Smooth muscle cell (in vitro differentiated cells): ENCODE measurements around the gene ARHGAP26. TPM values are rescaled to one million over a fixed set of nuclear protein-coding genes. Genes with fewer than 3 reads are reported as not detected.
A peak's percentile ranks its signal among the peaks of the same experiment; 100 is the strongest.

Experiments
- DNase-seq: peaks from one replicate; lab custom pipeline; 2025; ENCODE audit not compliant: unreplicated experiment; lab: John Stamatoyannopoulos, UW
- H2AFZ ChIP-seq: fragments of 200-600 bp; sonication (generic); 2 replicates; pipeline ENCODE4 v1.6.0; 2016; ENCODE audit warnings: antibody characterized with exemption, low read depth, mild to moderate bottlenecking
- H3F3A ChIP-seq: fragments of 200-600 bp; sonication (generic); 2 replicates; pipeline ENCODE4 v1.6.0; 2017; ENCODE audit warnings: antibody characterized with exemption, low read depth
- H3K27ac ChIP-seq: fragments of 200-600 bp; sonication (generic); 2 replicates; pipeline ENCODE4 v1.5.1; 2016; ENCODE audit warnings: low read depth, mild to moderate bottlenecking
- H3K27me3 ChIP-seq: fragments of 200-600 bp; sonication (generic); 2 replicates; pipeline ENCODE4 v1.6.1; 2016; ENCODE audit warnings: low read depth, mild to moderate bottlenecking
- H3K36me3 ChIP-seq: fragments of 200-600 bp; sonication (generic); 2 replicates; pipeline ENCODE4 v1.5.1; 2016; ENCODE audit warnings: low read depth
- H3K4me1 ChIP-seq: fragments of 200-600 bp; sonication (generic); 2 replicates; pipeline ENCODE4 v1.5.1; 2016; ENCODE audit warnings: low read depth
- H3K4me2 ChIP-seq: fragments of 200-600 bp; sonication (generic); 2 replicates; pipeline ENCODE4 v1.6.0; 2016; ENCODE audit warnings: mild to moderate bottlenecking
- H3K4me3 ChIP-seq: fragments of 200-600 bp; sonication (generic); 2 replicates; pipeline ENCODE4 v1.5.1; 2016; ENCODE audit warnings: mild to moderate bottlenecking
- H3K79me2 ChIP-seq: fragments of 200-600 bp; sonication (generic); 2 replicates; pipeline ENCODE4 v1.6.0; 2016; ENCODE audit warnings: low read depth, mild to moderate bottlenecking
- H3K9ac ChIP-seq: fragments of 200-600 bp; sonication (generic); 2 replicates; pipeline ENCODE4 v1.6.0; 2016; ENCODE audit warnings: low read depth
- H3K9me3 ChIP-seq: fragments of 200-600 bp; sonication (generic); replicated peaks from 2 replicates; pipeline ENCODE4 v1.5.1; 2016; ENCODE audit warnings: low read depth
- H4K20me1 ChIP-seq: fragments of 200-600 bp; sonication (generic); 2 replicates; pipeline ENCODE4 v1.6.0; 2016; ENCODE audit warnings: low read depth
- WGBS: methylation state at CpG from one replicate; pipeline ENCODE4 v1.1.7; 2016; ENCODE audit warnings: low lambda C conversion rate; 5-methylcytosine and 5-hydroxymethylcytosine counted together
- polyA plus RNA-seq: library from polyadenylated mRNA; unstranded; fragments of >200 nt; fragmentation: Nextera tagmentation; extraction: Ambion mirVana; gene quantifications from 2 replicates; pipeline ENCODE4 v1.2.1, GENCODE V29; 2016
- total RNA-seq: library from RNA; depleted of rRNA; stranded (reverse); fragments of >200 nt; gene quantifications from 2 replicates; pipeline ENCODE4 v1.2.3, GENCODE V29; 2014
- TF ChIP-seq, protein P1 (sequence below): fragments of 200-600 bp; sonication (generic); IDR thresholded peaks from 2 replicates; pipeline ENCODE4 v1.5.1; 2017; ENCODE audit warnings: borderline replicate concordance, mild to moderate bottlenecking, antibody characterized with exemption; ENCODE audit not compliant: insufficient read depth, poor library complexity, severe bottlenecking

ARHGAP26 gene
- total and polyA plus RNA-seq, 2 experiments from 2014 or later = 2.2 to 5.1 TPM

DNA sequence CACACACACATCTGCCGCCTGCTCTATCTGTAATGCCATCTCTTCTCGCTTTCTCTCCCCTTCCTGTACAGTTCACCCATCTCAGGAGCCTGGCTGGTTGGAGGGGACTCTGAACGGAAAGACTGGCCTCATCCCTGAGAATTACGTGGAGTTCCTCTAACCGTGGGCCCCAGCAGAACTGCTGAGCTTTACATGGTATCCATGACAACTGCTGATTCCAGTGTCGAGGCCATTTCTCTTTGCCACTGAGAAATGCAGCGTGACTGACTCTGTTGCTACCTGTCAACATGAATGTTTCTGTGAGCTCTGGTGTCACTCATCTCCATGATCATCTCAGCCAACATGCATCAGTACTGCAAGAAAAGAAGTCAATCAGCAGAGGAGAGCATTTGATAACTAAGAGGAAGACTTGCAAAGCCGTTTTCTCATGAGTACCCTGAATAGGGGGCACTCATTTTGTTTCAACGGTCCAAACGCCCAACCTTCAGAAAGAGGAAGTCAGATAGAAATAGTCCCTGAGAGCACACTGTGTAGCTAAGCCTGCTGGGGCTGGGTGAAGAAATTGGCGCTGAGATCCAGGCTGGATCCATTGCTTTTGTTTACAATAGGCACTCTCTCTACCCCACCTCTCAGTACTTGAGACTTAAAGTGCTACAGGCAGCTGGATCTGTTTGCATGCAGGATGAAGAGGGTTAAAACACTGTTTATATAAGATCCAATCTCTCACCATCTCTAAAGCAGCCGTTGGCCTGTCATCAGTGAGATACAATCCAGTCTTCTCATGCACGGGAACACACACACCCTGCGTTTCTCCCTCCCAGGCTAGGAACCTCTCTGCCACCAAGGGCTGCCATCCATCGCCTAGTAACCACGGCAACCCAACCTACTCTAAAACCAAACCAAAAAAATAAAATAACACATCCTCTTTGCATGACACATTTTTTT is 452.4 kb downstream of the ARHGAP26 start:
- 30% methylated on average over 16 of the region's 16 CpGs for WGBS
- Histone ChIP-seq H3F3A (no peaks in the 10 kb centered on the region), H3K79me2 (no peaks in the 10 kb centered on the region), H3K27ac (peak overlapping the region; percentile 71), H3K4me2 (peak overlapping the region; percentile 42), H3K4me3 (no peak overlapping the region), H3K36me3 (no peaks in the 10 kb centered on the region), H4K20me1 (no peaks in the 10 kb centered on the region), H2AFZ (no peak overlapping the region), H3K4me1 (peaks cover 5% of the 10 kb centered on the region), H3K9ac (peak overlapping the region; percentile 34), H3K9me3 (no peaks in the 10 kb centered on the region), H3K27me3 (no peaks in the 10 kb centered on the region)
- DNase-seq = no peak
- TF ChIP-seq, protein P1, sequence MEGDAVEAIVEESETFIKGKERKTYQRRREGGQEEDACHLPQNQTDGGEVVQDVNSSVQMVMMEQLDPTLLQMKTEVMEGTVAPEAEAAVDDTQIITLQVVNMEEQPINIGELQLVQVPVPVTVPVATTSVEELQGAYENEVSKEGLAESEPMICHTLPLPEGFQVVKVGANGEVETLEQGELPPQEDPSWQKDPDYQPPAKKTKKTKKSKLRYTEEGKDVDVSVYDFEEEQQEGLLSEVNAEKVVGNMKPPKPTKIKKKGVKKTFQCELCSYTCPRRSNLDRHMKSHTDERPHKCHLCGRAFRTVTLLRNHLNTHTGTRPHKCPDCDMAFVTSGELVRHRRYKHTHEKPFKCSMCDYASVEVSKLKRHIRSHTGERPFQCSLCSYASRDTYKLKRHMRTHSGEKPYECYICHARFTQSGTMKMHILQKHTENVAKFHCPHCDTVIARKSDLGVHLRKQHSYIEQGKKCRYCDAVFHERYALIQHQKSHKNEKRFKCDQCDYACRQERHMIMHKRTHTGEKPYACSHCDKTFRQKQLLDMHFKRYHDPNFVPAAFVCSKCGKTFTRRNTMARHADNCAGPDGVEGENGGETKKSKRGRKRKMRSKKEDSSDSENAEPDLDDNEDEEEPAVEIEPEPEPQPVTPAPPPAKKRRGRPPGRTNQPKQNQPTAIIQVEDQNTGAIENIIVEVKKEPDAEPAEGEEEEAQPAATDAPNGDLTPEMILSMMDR = no peak

DNA sequence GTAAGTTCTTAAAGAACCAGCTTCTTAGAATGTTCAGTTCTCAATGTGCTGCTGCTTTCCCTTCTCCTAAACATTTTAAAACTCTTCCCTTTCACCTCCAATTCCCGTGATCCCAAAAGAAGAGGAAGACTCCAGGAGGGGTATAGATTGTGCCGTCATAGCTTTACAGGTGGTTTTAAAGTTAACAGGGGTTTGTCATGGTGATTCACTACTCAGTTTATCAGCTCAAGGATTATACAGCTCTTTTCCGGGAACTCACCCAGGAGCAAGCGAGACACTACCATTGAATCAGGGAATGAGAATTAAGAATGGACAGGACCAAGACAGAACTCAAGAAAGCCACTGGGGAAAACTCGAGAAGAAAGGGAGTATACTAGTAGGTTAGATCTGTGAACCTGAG is 454.5 kb downstream of the ARHGAP26 start:
- DNase-seq = no peak
- H3K36me3 ChIP-seq = no peaks in the 10 kb centered on the region
- WGBS = 52% methylated on average over 5 of the region's 5 CpGs
- H3K79me2 ChIP-seq = no peaks in the 10 kb centered on the region
- no peak overlapping the region for H3K4me3 ChIP-seq
- no peaks in the 10 kb centered on the region for H3K27me3 ChIP-seq
- peak overlapping the region; percentile 0 for H3K4me2 ChIP-seq
- H3F3A ChIP-seq = no peaks in the 10 kb centered on the region
- H3K9me3 ChIP-seq = no peaks in the 10 kb centered on the region
- no peak overlapping the region for H3K27ac ChIP-seq
- no peak overlapping the region for H3K9ac ChIP-seq
- H3K4me1 ChIP-seq = peaks cover 5% of the 10 kb centered on the region
- no peaks in the 10 kb centered on the region for H4K20me1 ChIP-seq
- TF ChIP-seq, protein P1 = no peak
- no peak overlapping the region for H2AFZ ChIP-seq

DNA sequence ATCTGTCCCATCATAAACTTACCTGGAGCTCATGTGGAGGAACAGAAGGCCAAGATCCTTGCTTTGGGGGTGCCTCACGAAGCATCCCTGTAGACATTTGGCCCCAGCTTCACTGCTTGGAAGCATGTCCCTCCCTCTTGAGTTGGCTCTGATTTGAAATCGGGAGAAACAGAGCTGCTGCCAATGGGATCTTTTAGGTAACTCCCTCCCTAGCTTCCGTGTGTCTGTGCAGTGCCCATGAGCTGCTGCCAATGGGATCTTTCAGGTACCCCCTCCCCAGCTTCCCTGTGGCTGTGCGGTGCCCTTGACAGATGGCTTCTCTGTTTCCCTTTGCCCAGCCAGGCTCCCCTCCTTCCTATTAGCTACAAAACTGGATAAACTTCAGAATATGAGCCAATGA is 455.3 kb downstream of the ARHGAP26 start:
- Histone ChIP-seq H3K79me2 (no peaks in the 10 kb centered on the region), H3K9ac (no peak overlapping the region), H3K4me2 (no peak overlapping the region), H3K9me3 (no peaks in the 10 kb centered on the region), H4K20me1 (no peaks in the 10 kb centered on the region), H3K4me1 (peaks cover 5% of the 10 kb centered on the region), H3K27me3 (no peaks in the 10 kb centered on the region), H3K36me3 (no peaks in the 10 kb centered on the region), H2AFZ (no peak overlapping the region), H3F3A (no peaks in the 10 kb centered on the region), H3K4me3 (no peak overlapping the region), H3K27ac (no peak overlapping the region)
- WGBS = 95% methylated on average over 4 of the region's 4 CpGs
- TF ChIP-seq, protein P1 = no peak
- DNase-seq = no peak

DNA sequence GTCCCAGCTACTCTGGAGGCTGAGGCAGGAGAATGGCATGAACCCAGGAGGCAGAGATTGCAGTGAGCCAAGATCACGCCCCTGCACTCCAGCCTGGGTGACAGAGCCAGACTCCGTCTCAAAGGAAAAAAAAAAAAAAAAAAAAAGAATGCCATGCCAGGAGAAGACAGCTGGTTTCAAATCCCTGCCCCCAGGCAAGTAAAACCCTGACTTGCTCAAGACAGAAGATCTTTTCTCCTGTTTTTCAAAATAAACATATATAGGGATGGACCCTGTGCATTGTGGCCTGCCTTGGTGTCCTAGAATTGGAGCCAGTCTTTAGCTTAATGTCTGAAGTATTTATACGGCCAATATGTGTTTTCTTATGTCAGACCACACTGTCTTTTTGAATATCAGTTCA is 456.2 kb downstream of the ARHGAP26 start:
- TF ChIP-seq, protein P1 = no peak
- no peaks in the 10 kb centered on the region for H3K79me2 ChIP-seq
- no peak overlapping the region for H3K9ac ChIP-seq
- no peaks in the 10 kb centered on the region for H3F3A ChIP-seq
- no peaks in the 10 kb centered on the region for H3K36me3 ChIP-seq
- no peak overlapping the region for H3K27ac ChIP-seq
- no peaks in the 10 kb centered on the region for H4K20me1 ChIP-seq
- no peaks in the 10 kb centered on the region for H3K27me3 ChIP-seq
- no peak for DNase-seq
- peaks cover 5% of the 10 kb centered on the region for H3K4me1 ChIP-seq
- H3K9me3 ChIP-seq = no peaks in the 10 kb centered on the region
- H3K4me3 ChIP-seq = no peak overlapping the region
- no peak overlapping the region for H3K4me2 ChIP-seq
- WGBS = 80% methylated on average over 3 of the region's 3 CpGs
- no peak overlapping the region for H2AFZ ChIP-seq
